ENCODE results near the gene SLCO1C1.

Gene SLCO1C1

GRCh38 chr12:20718294-20718693, 23.2 kb downstream of the SLCO1C1 start:
- no peak for DNase-seq (ENCODE audit: extremely low read depth, insufficient read length)
- TF ChIP-seq CTCF (IDR thresholded peaks at IDR 0.05; ENCODE audit: insufficient read depth, low read length, poor library complexity, severe bottlenecking): no peak
- no peaks in the 10 kb centered on the region for H3K27me3 ChIP-seq (replicated peaks; ENCODE audit: control insufficient read depth, insufficient read depth, low read length)
- H3K4me3 ChIP-seq (replicated peaks; ENCODE audit: low read depth, low read length): no peak overlapping the region
- H3K36me3 ChIP-seq (ENCODE audit: control insufficient read depth, insufficient read depth, low read length): no peaks in the 10 kb centered on the region

- no peak for TF ChIP-seq CTCF (IDR thresholded peaks at IDR 0.05; ENCODE audit: insufficient read depth, low read length, poor library complexity, severe bottlenecking)
- H3K27me3 ChIP-seq (replicated peaks; ENCODE audit: control insufficient read depth, insufficient read depth, low read length): no peaks in the 10 kb centered on the region
- H3K4me3 ChIP-seq (replicated peaks; ENCODE audit: low read depth, low read length): no peak overlapping the region
- H3K36me3 ChIP-seq (ENCODE audit: control insufficient read depth, insufficient read depth, low read length): no peaks in the 10 kb centered on the region
- DNase-seq (ENCODE audit: extremely low read depth, insufficient read length): no peak
Observed at GRCh38 chr12:20722142-20722541, 27.0 kb downstream of the SLCO1C1 start.

GRCh38 chr12:20731274-20731673, 36.1 kb downstream of the SLCO1C1 start:
- H3K4me3 ChIP-seq (replicated peaks; ENCODE audit: low read depth, low read length): no peak overlapping the region
- no peak for DNase-seq (ENCODE audit: extremely low read depth, insufficient read length)
- TF ChIP-seq CTCF (IDR thresholded peaks at IDR 0.05; ENCODE audit: insufficient read depth, low read length, poor library complexity, severe bottlenecking): no peak
- no peaks in the 10 kb centered on the region for H3K27me3 ChIP-seq (replicated peaks; ENCODE audit: control insufficient read depth, insufficient read depth, low read length)
- no peaks in the 10 kb centered on the region for H3K36me3 ChIP-seq (ENCODE audit: control insufficient read depth, insufficient read depth, low read length)

- no peak for TF ChIP-seq CTCF (IDR thresholded peaks at IDR 0.05; ENCODE audit: insufficient read depth, low read length, poor library complexity, severe bottlenecking)
- no peaks in the 10 kb centered on the region for H3K36me3 ChIP-seq (ENCODE audit: control insufficient read depth, insufficient read depth, low read length)
- no peaks in the 10 kb centered on the region for H3K27me3 ChIP-seq (replicated peaks; ENCODE audit: control insufficient read depth, insufficient read depth, low read length)
- DNase-seq (ENCODE audit: extremely low read depth, insufficient read length): no peak
- H3K4me3 ChIP-seq (replicated peaks; ENCODE audit: low read depth, low read length): no peak overlapping the region
Observed at GRCh38 chr12:20740972-20741371, 45.8 kb downstream of the SLCO1C1 start.

- DNase-seq (ENCODE audit: extremely low read depth, insufficient read length): no peak
- Histone ChIP-seq H3K27me3 (replicated peaks; ENCODE audit: control insufficient read depth, insufficient read depth, low read length) (no peaks in the 10 kb centered on the region), H3K36me3 (ENCODE audit: control insufficient read depth, insufficient read depth, low read length) (no peaks in the 10 kb centered on the region), H3K4me3 (replicated peaks; ENCODE audit: low read depth, low read length) (no peak overlapping the region)
- no peak for TF ChIP-seq CTCF (IDR thresholded peaks at IDR 0.05; ENCODE audit: insufficient read depth, low read length, poor library complexity, severe bottlenecking)
Observed at GRCh38 chr12:20748198-20748597, 53.1 kb downstream of the SLCO1C1 start.

- Histone ChIP-seq H3K36me3 (ENCODE audit: control insufficient read depth, insufficient read depth, low read length) (no peaks in the 10 kb centered on the region), H3K4me3 (replicated peaks; ENCODE audit: low read depth, low read length) (no peak overlapping the region), H3K27me3 (replicated peaks; ENCODE audit: control insufficient read depth, insufficient read depth, low read length) (no peaks in the 10 kb centered on the region)
- DNase-seq (ENCODE audit: extremely low read depth, insufficient read length): no peak
- TF ChIP-seq CTCF (IDR thresholded peaks at IDR 0.05; ENCODE audit: insufficient read depth, low read length, poor library complexity, severe bottlenecking): no peak
Observed at GRCh38 chr12:20751046-20751445, 55.9 kb downstream of the SLCO1C1 start.

Measured in GM06990 (cell line).